ENCODE data around the gene DGKZ. TPM values are rescaled to one million over a fixed set of nuclear protein-coding genes. Genes with fewer than 3 reads are reported as not detected.

Gene DGKZ
- total RNA-seq: 53.9 and 61.0 TPM in 2 replicates

GRCh38 chr11:46346886-46347636 is at the start of gene DGKZ:
DGKZ (plus strand) TSS chr11:46347463; CDS start chr11:46347660, 197 bp downstream.

GRCh38 chr11:46381048-46381818 is 34.0 kb downstream of the DGKZ start, which contains the start of gene MDK:
MDK (plus strand) TSS chr11:46381669; CDS start chr11:46382058, 389 bp downstream.

GRCh38 chr11:46391578-46392420 is 44.5 kb downstream of the DGKZ start, which contains the start of gene CHRM4:
CHRM4 (minus strand) TSS chr11:46391776; CDS start chr11:46386557, 5,219 bp downstream.

Other genes with a start within 250 kb of the DGKZ start
- gene PHF21A, start 226.0 kb upstream of the DGKZ start, total RNA-seq: 5.8 and 17.1 TPM in 2 replicates
- gene CREB3L1, start 69.8 kb upstream of the DGKZ start, total RNA-seq: 0.25 and 0.65 TPM in 2 replicates
- 21.2 and 57.9 TPM in 2 replicates for gene MDK, start 34.2 kb downstream of the DGKZ start, total RNA-seq
- gene CHRM4, start 44.3 kb downstream of the DGKZ start, total RNA-seq: 0.16 and 0.25 TPM in 2 replicates
- 16.0 and 27.7 TPM in 2 replicates for gene AMBRA1, start 246.6 kb downstream of the DGKZ start, total RNA-seq